GM08714 (cell line): ENCODE data around the gene CDH16.

Source experiments
- H3K4me3 ChIP-seq: fragments of 200-500 bp; sonication (Bioruptor generic); 2 replicates; pipeline ENCODE4 v1.5.1; 2014; ENCODE audit warnings: mild to moderate bottlenecking, low read length, inconsistent platforms
- ZNF274 ChIP-seq: IDR thresholded peaks from 2 replicates; pipeline ENCODE4 v1.6.1; 2012; ENCODE audit warnings: mild to moderate bottlenecking, low read depth, low read length

Gene CDH16

DNA sequence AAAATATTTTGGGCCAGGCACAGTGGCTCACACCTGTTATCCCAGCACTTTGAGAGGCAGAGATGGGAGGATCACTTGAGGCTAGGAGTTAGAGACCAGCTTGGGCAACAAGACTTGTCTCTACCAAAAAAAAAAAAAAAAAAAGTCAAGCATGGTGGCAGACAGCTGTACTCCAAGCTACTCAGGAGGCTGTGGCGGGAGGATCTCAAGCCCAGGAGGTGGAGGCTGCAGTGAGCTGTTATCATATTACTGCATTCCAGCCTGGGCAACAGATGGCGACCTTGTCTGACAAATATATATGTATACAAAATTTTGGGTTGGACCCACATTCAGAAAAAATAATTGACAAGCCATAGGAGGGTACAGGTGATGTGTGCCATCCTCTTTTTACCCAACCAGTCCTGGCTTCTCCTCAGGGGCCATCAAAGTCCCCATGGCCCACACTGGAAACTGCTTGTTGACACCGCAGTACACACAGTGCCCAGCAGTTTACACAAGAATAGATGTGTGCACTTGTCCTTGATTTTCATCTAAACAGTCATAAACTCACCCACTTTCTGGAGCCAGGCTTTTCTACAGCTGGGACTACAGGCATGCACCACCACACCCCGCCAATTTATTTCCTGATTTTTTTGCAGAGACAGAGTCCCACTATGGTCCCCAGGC lies 18.3 kb upstream of the CDH16 start:
- H3K4me3 ChIP-seq = no peak overlapping the region

DNA sequence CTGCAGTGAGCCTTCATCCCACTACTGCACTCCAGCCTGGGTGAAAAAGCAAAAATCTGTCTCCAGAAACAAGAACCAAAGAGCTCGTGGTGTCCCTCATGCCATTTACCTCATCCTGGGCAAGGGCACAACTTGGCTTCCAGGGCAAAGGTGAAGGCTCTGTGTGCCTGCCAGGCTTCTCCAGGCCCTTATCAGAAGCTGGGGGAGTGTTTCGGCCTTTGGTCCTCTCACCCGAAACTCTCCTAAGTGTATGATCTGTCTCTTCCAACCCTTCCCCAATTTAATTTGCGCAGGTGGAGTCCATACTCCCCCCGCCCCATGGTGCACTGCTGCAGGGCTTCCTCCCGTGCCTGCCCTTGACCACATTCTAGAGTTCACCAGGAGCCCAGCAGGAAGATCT lies 17.8 kb upstream of the CDH16 start:
- TF ChIP-seq ZNF274 = no peak
- H3K4me3 ChIP-seq = no peak overlapping the region

More for the DNA sequence above, 18.3 kb upstream of the CDH16 start:
- TF ChIP-seq ZNF274 = no peak

- peak within 1 kb of the TSS; percentile 87 for H3K4me3 ChIP-seq
- no peak for TF ChIP-seq ZNF274
Observed at GRCh38 chr16:66935314-66936011, 16.8 kb upstream of the CDH16 start, which contains the start of gene CES2. Gene CES2, plus strand, starts transcription at chr16:66935516. Its CDS starts 120 bp downstream, at chr16:66935636.

- peak overlapping the region; percentile 87 for H3K4me3 ChIP-seq
Observed at GRCh38 chr16:66934839-66935313, 16.2 kb upstream of the CDH16 start.

DNA sequence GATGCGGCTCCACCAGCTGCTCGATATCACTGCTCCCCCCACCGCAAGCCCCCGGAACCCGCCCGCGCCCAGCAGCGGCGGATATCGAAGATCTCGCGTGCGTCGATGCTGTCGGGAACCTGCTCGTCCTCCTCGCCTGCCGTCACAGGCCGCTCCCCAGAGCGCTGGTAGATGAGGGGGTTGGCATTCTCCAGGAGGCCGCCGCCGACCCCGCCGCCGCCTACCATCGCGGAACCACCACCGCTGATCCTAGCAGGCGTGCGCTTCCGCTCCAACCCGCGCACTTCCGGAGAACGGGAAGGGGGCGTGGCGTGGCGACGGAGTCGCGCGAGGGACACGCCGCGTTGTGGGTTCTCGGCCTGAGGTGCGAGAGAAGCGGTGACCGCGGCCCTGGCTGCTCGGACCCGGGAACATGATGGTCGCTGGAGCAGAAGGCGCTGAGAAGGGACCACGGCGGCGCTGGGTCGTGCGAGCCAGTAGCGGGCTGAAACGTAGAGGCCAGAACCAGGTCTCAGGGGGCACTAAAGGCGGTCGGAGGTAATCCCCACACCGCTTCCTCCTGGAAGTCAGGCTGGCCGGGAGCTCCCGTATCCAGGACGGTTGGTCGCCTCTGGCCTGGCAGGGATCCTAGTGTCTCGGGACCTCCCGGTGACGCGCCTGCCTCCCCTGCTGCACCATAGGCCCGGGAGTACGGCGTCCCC lies 15.6 kb upstream of the CDH16 start, which contains the start of gene CIAO2B:
Gene CIAO2B (minus strand): TSS at position 265 of the 701 bp plus-strand sequence. CDS start 38 bp downstream, at position 227.
- H3K4me3 ChIP-seq = peak within 1 kb of the TSS; percentile 87
- no peak for TF ChIP-seq ZNF274

GRCh38 chr16:66933776-66934137 lies 15.1 kb upstream of the CDH16 start:
- TF ChIP-seq ZNF274 = no peak
- H3K4me3 ChIP-seq = peak overlapping the region; percentile 87

- TF ChIP-seq ZNF274 = no peak
- no peak overlapping the region for H3K4me3 ChIP-seq
Observed at GRCh38 chr16:66932076-66932475, 13.4 kb upstream of the CDH16 start.

GRCh38 chr16:66931665-66932064 lies 13.0 kb upstream of the CDH16 start:
- H3K4me3 ChIP-seq = no peak overlapping the region
- no peak for TF ChIP-seq ZNF274

DNA sequence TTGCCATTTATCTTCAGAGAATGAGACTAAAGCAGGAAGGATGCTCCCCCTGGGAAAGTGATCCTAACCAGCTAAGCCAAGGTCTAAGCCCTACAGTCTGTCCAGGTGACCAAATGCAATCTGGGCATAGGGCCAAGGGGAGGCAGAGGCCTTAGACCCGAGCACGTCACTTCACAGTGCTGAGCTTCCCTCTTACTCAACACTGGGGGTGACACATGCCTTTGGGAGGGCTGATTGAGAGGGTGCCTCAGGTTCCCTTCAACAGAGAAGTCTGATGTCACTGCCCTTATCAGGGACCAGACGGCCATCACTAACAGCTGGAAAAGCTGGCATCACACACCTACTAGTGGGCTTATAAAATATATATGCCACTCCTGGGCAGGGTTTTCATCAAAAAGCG lies 11.5 kb upstream of the CDH16 start:
- H3K4me3 ChIP-seq = no peak overlapping the region
- TF ChIP-seq ZNF274 = no peak

DNA sequence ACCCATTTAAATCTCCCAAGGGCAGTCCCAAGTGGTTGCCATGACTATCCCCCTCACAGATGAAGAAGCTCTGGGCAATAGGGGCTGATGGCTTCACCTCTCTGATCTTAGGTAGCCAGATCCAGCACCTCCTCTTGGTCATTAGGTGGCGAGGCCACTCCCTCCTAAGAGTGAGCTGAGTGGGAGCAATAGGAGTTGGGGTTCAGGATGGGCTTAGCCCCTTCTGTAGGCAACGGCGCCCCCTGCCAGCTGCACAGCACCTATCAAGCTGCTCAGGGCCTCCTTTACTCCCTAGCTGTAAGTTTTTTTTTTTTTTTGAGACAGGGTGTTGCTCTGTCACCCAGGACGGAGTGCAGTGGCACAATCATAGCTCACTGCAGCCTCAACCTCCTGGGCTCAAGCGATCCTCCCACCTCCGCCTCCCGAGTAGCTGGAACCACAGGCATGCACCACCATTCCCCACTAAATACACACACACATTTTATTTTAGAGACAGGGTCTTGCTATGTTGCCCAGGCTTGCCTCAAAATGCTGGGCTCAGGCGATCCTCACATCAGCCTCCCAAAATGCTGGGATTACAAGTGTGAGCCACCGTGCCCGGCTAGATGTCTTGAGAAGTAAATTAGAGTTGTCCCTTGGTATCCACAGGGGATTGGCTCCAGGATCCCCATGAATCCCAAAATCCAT lies 10.2 kb upstream of the CDH16 start:
- H3K4me3 ChIP-seq = no peak overlapping the region
- no peak for TF ChIP-seq ZNF274

- no peak for TF ChIP-seq ZNF274
- H3K4me3 ChIP-seq = no peak overlapping the region
Observed at GRCh38 chr16:66927918-66928649, 9.4 kb upstream of the CDH16 start.

DNA sequence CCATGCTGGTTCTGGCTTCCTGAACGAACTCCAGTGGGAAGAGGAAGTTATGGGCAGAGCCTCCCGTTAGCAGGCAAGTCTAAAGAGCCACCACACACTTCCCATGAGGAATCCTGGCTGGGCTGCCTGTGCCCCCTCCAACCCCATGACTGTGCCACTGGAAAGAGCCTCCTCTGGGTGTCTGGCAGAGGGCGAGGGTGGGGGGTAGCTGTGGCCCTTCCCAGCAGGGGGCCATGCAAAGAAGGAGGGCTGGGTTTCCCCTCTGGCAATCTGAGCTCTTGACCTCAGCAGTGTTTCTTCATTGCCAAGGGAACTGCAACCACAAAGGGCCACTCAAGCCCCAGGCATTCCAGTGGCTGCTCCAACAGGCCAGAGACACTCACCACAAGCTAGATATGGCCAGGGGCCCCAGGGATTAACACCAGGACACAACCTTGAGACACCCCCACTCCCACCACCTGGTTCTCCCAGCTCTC lies 8.3 kb upstream of the CDH16 start:
- no peak overlapping the region for H3K4me3 ChIP-seq
- TF ChIP-seq ZNF274 = no peak

- no peak overlapping the region for H3K4me3 ChIP-seq
- TF ChIP-seq ZNF274 = no peak
Observed at GRCh38 chr16:66926171-66926947, 7.7 kb upstream of the CDH16 start.
